NCI-H69 (cell line): ENCODE data around the gene PTK7.
A peak's percentile ranks its signal among the peaks of the same experiment; 100 is the strongest.
"Not testable (repeated sequence)": the region's sequence is repeated elsewhere in the genome, so short reads cannot be mapped to it uniquely, and the experiment has no call there.

Source experiments
- DNase-seq: peaks from one replicate; lab custom pipeline; 2025; lab: John Stamatoyannopoulos, UW

Gene PTK7

GRCh38 chr6:43054206-43054943, 21.7 kb upstream of the PTK7 start:
- no peak for DNase-seq

DNA sequence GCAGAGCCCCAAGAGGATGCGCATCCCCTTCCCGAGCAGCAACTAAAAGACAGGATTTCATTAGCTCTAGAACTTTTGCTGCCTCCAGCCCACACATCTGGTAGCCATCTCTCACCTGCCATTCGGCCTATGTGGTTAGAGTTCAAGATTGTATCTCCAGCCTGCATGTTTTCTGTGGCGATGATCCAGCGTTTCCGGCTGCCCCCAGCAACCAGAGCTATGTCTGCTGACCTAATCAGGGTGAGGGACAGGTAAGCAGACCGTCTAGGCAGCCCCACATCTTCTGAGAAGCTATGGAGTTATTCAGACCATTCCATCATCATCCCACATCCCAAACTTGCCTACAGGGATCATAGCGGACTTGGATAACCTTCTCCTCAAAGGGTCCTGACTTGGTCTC, 20.1 kb upstream of the PTK7 start:
- no peak for DNase-seq

GRCh38 chr6:43058531-43058930, 17.6 kb upstream of the PTK7 start:
- no peak for DNase-seq

- DNase-seq = peak; percentile 100
Measured at GRCh38 chr6:43059168-43060033, 16.7 kb upstream of the PTK7 start, which contains the start of the genes KLC4 and MRPL2. KLC4 (plus strand) TSS chr6:43059631; CDS start chr6:43061336, 1,705 bp downstream. MRPL2 (minus strand) TSS chr6:43059434; CDS start chr6:43059381, 53 bp downstream.

DNA sequence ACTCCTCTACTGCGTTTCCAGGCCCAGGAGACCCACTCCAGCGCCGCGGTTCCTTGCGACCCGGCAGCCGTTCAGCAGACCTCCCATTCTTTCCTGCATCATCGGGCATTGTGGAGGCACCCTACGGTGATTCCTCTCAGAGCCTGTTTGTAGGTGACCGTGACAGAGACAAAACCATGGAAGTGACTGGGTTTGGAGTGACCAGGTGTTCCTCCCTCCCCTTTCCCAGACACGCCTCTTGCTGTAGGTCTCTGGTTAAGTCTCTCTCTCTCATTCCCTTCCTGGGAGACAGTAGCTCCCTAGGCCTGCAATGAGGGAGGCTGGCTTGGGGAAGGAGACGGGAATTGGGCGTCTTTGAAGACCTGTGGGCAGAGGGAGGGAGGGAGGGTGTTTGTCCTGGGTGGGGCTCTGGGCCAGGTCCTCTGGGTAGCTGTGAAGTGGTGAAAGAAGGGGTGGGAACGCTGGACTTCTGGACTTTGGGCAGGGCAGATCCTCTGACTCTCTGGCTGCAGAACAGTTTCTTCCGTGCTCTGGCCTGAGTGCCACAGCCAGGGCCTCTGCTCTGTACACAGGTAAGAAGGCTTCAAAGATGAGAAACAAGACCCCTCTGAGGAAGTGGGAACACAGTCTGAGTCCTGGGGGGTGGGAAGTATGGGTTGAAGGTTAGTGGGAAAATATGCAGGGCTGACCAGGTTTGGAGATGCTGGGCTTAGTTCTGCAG, 15.9 kb upstream of the PTK7 start:
- peak; percentile 76 for DNase-seq

DNA sequence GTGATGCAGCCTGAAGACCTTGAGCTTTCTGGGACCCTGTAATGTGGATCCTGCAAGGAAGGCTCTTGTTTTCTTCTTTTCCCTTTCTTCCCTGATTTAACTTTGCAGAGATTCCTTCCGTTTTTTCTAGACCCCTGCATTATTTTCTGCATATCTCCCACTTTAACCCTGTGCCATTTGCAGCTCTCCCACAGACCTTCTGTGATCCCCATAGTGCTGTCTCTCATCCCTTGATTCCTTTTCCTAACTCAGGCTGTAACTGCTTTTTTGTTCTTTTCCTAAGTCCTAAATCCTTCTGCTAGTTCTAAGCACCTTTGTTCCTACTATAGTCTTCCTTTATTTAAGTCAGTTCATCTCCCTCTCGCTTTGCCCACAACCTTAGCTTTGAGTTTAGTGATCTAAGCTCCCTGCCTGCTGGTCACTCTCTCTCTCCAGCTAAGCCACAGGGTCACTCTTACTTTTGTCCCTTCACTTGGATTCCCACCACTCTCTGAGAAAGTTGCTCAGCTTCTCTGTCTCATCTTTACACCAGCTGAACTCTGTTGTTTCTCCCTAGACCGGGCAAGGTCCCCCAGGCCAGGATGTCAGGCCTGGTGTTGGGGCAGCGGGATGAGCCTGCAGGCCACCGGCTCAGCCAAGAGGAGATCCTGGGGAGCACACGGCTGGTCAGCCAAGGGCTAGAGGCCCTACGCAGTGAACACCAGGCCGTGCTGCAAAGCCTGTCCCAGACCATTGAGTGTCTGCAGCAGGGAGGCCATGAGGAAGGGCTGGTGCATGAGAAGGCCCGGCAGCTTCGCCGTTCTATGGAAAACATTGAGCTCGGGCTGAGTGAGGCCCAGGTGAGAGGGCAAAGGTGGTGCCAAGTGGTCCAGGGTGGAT, 15.1 kb upstream of the PTK7 start:
- DNase-seq = no peak

- no peak for DNase-seq
Measured at GRCh38 chr6:43061861-43062260, 14.3 kb upstream of the PTK7 start.

- DNase-seq = no peak
Measured at GRCh38 chr6:43062818-43063217, 13.3 kb upstream of the PTK7 start.

DNA sequence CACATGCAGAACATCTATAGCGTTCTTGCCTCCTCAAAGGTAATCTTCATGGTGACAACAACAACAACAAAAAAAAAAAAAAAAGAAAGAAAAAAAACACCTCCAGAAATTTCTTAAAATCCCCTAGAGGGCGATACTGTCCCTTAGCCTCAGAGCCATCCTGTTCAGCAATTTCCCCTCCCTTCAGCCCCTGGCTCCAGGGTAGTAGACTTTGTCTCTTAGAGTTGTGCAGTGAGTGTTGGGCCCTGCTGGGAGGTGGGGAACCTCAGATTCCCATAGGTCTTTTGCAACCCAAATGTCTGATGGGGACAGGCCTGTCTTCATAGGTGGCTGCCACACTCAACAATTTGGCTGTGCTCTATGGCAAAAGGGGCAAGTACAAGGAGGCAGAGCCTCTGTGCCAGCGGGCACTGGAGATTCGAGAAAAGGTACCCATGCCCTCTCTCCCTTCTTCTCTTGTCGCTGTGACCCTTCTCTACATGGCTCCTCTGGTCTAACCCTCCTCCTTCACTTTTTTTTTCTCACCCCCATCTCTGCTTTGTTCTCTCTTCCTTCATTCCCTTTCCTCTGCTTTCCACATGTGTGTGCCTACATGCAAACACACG, 6.0 kb upstream of the PTK7 start:
- DNase-seq = peak; percentile 82

DNA sequence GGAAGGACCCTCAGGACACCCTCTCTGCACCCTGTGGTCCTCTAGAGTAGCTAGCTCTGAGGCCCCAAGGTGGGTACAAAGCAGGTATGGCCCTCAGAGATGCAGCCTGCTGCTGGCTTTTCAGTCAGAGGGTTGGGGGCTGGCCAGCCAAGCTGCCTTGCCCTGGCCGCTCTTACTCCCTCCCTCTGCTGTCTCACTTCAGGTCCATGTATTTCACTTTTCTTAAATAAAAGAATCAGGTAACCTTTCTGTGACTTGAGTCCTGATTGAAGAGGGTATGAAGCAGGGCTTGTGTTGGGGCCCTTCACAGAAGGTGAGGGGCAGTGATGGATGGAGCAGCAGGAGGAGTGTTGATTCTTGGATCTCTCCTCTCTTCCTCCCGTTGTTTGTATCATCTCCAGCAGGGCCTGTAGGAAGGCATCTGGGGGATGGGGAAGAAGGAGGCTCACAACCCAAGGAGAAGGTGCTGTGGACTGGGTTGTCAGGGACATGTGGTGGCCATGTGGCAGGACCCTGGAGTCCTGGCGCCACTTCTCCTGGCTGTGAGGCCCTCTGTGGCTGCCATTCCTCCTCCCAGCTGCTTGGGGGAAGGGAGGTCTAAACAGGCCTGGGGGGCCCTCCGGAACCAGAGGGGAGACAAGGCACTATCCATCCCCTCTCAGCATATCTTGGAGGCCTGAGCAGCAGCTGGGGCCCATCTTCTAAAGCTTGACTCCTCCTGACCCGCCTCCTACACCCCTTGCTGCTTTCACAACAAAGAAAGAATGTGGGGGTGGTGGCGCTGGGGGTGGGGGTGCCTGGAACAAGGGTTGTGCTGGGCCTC, 1.1 kb upstream of the PTK7 start:
- DNase-seq = no peak

- DNase-seq = peak; percentile 80
Measured at GRCh38 chr6:43076464-43077332, 584 bp downstream of the PTK7 start.

- no peak for DNase-seq
Measured at GRCh38 chr6:43077333-43077809, 1.3 kb downstream of the PTK7 start.

- peak; percentile 44 for DNase-seq
Measured at GRCh38 chr6:43077981-43078511, 1.9 kb downstream of the PTK7 start.

- no peak for DNase-seq
Measured at GRCh38 chr6:43078691-43079090, 2.6 kb downstream of the PTK7 start.

DNA sequence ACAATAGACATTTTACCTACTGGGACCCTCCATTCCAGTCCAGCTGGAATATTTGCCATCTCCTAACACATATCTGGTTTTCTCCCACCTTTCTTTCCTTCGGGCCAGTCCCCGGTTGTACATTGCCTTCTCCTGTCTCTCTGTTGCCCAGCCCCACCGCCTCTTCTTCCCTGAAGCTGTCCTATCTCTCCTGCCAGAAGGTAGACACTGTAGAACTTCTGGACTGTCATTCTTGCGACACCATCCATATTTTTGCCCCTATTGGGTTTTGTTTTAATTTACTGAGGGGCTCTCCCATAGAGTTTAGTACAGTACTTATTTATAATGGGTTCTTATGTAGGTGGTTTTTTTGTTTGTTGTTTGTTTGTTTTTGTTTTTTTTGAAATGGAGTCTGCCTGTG, 4.9 kb downstream of the PTK7 start:
- no peak for DNase-seq

- DNase-seq = not testable (repeated sequence)
Measured at GRCh38 chr6:43081922-43082321, 5.8 kb downstream of the PTK7 start.

DNA sequence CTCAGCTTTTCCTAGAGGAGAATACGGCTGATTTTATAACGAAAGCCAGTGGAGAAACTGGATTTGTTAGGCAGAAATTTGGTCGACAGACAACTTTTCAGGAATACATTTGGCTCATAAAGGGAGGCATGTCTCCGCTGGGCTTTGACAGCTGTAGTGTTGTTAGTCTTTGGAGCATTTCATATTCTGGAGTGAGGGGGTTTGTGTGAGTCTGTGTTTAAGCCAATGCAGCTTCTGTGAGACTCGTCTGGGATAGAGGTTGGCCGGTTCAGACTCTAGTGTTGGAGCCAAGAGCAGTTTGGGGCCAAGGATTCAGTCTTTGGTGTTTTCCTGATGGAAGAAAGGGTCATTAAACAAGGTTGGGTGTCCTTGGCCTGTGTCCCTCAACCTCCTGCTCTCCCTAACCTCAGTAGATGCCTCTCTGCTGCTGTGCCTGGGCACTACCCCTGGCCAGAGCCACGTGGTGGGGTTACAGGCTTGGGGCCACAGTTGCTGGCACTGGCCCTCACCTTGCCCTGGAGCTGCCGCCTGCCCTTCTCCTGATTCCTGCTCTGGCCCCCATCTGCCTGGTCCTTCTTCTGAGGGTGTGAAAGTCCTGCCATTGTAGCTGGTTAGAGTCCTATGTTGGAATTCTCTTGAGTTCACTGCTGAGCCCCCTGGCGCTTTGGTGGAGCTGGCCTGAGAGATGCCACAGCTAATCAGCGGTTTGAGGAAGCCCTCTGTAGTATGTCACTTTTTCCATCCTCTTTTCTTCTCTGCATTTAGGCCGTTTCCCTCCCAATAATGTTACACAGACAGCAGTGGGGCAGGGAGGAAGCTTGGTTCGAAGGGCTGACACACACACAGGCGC, 6.9 kb downstream of the PTK7 start:
- DNase-seq = no peak
